ENCODE results near the gene DPYD.

DNA sequence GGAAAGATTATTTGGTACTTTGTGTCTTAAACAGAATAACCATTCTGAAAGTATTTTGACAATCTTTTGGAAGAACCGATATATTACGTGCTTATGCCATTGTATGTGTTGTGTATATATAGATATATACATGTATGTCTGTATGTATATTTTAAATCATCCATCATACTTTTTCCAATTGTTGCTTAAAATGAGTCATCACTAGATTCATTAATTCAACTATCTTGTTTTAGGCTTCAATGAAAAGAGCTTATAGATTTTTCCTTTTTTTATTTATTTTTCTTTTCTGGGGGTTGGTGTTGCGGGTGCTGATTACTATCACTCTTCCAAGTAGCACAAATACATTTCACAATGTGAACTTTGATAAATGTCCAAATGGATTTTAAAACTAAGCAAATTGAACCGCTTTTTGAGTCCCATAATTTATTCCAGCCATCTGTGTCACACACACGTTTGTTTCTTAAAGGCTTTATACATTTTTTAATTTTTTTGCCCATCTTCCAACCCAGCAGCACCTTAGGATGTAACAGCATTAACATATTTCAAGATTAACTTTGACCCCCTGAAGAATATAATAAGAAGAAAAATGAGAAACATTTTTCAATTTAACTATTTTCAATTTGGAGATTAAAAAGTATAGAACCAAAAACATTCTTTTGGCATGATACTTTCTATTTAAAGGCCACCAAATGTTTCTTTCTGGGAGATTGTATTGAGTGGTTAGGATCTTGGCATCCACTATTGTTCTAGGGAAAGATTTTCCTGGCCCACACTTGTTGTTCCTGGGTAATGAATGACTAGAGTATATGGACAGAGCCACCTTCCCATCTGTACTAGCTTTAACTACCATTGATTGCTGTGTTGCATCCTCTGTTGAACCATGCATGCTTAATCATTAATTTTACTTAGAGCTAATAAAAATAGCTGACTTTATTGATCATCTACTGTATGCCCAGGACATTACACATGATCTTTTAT lies 9.3 kb upstream of the DPYD start:
- TF ChIP-seq, protein P1, sequence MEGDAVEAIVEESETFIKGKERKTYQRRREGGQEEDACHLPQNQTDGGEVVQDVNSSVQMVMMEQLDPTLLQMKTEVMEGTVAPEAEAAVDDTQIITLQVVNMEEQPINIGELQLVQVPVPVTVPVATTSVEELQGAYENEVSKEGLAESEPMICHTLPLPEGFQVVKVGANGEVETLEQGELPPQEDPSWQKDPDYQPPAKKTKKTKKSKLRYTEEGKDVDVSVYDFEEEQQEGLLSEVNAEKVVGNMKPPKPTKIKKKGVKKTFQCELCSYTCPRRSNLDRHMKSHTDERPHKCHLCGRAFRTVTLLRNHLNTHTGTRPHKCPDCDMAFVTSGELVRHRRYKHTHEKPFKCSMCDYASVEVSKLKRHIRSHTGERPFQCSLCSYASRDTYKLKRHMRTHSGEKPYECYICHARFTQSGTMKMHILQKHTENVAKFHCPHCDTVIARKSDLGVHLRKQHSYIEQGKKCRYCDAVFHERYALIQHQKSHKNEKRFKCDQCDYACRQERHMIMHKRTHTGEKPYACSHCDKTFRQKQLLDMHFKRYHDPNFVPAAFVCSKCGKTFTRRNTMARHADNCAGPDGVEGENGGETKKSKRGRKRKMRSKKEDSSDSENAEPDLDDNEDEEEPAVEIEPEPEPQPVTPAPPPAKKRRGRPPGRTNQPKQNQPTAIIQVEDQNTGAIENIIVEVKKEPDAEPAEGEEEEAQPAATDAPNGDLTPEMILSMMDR (IDR thresholded peaks at IDR 0.05), result no peak
- TF ChIP-seq POLR2A (IDR thresholded peaks at IDR 0.05), result no peak

All from uterus (tissue), 2 donors.